ENCODE data around the gene CKS1B.

The CKS1B gene

GRCh38 chr1:155002464-155003226, 28.2 kb downstream of the CKS1B start, which contains the start of gene ZBTB7B:
TSS of gene ZBTB7B (plus strand) at chr1:155002802. CDS start at chr1:155014661, 11,859 bp downstream.
- DNase-seq (ENCODE audit: low spot score): no peak

- DNase-seq (ENCODE audit: low spot score): no peak
Observed at GRCh38 chr1:155003227-155003765, 28.8 kb downstream of the CKS1B start.

- no peak for DNase-seq (ENCODE audit: low spot score)
Observed at GRCh38 chr1:155003766-155004351, 29.4 kb downstream of the CKS1B start.

GRCh38 chr1:155004352-155005075, 30.0 kb downstream of the CKS1B start:
- DNase-seq (ENCODE audit: low spot score): no peak

GRCh38 chr1:155005076-155006011, 30.9 kb downstream of the CKS1B start:
- no peak for DNase-seq (ENCODE audit: low spot score)

- peak; percentile 52 for DNase-seq (ENCODE audit: low spot score)
Observed at GRCh38 chr1:155006601-155007101, 32.2 kb downstream of the CKS1B start.

- DNase-seq (ENCODE audit: low spot score): no peak
Observed at GRCh38 chr1:155007251-155007828, 32.9 kb downstream of the CKS1B start.

GRCh38 chr1:155008015-155008941, 33.8 kb downstream of the CKS1B start:
- no peak for DNase-seq (ENCODE audit: low spot score)

- no peak for DNase-seq (ENCODE audit: low spot score)
Observed at GRCh38 chr1:155009221-155009711, 34.8 kb downstream of the CKS1B start.

- no peak for DNase-seq (ENCODE audit: low spot score)
Observed at GRCh38 chr1:155009742-155010141, 35.3 kb downstream of the CKS1B start.

GRCh38 chr1:155010211-155010918, 35.9 kb downstream of the CKS1B start:
- no peak for DNase-seq (ENCODE audit: low spot score)

GRCh38 chr1:155011004-155011416, 36.5 kb downstream of the CKS1B start:
- DNase-seq (ENCODE audit: low spot score): no peak

- DNase-seq (ENCODE audit: low spot score): no peak
Observed at GRCh38 chr1:155011437-155012025, 37.0 kb downstream of the CKS1B start.

GRCh38 chr1:155012026-155012546, 37.6 kb downstream of the CKS1B start:
- peak; percentile 37 for DNase-seq (ENCODE audit: low spot score)

- no peak for DNase-seq (ENCODE audit: low spot score)
Observed at GRCh38 chr1:155012776-155013602, 38.5 kb downstream of the CKS1B start.

- DNase-seq (ENCODE audit: low spot score): peak; percentile 30
Observed at GRCh38 chr1:155013632-155014031, 39.2 kb downstream of the CKS1B start.
